ENCODE data around the gene PAPSS2.
"Not testable (repeated sequence)": the region's sequence is repeated elsewhere in the genome, so short reads cannot be mapped to it uniquely, and the experiment has no call there.

The PAPSS2 gene

DNA sequence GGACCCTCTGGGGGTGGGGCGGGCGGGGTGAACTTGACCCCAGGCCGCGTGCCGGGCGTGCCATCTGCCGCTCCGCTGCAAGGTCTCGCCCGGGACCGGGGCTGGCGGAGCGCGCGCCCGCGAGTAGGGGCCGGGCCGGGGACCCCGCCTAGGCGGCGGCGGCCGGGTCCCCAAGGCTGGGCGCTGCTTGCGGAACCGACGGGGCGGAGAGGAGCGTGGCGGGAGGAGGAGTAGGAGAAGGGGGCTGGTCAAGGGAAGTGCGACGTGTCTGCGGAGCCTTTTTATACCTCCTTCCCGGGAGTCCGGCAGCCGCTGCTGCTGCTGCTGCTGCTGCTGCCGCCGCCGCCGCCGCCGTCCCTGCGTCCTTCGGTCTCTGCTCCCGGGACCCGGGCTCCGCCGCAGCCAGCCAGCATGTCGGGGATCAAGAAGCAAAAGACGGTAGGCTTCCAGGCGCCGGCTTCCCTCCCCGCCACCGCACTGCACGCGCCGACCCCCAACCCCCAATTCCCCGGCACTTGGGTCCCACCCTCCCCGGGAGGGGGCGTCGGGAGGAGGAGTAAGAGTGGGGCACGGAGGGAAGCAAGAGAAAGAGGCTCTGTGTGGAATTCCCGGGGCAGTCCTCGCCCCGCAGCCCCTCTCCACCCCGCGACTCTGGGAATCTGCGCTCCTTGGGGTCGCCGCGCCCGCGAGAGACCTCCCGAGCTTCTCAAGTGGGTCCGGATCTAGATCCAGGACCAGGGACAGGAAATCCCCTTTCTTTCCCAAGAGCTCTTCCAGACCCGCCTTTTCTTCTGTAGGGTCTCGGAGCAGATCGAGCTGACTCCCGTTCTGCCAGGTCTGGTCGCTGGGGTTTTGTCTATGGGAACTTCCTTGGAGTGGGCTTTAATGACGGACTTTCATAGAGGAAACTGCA is at the start of gene PAPSS2:
PAPSS2 (plus strand) TSS at position 308 of the 913 bp plus-strand sequence; CDS start at position 412, 104 bp downstream.
- Mint-ChIP-seq H3K36me3 (ENCODE audit: low read depth) (no peaks in the 10 kb centered on the region), H3K4me3 (peak within 1 kb of the TSS; percentile 79), H3K9me3 (no peaks in the 10 kb centered on the region), H3K27ac (no peak within 1 kb of the TSS), H3K4me1 (ENCODE audit: low read depth) (peaks cover 4% of the 10 kb centered on the region), H3K27me3 (ENCODE audit: low read depth) (peaks cover 45% of the 10 kb centered on the region)
- DNase-seq (ENCODE audit: low spot score): no peak

- H3K27ac Mint-ChIP-seq; H3K4me3 Mint-ChIP-seq; H3K4me1 Mint-ChIP-seq (ENCODE audit: low read depth); H3K36me3 Mint-ChIP-seq (ENCODE audit: low read depth); H3K9me3 Mint-ChIP-seq; H3K27me3 Mint-ChIP-seq (ENCODE audit: low read depth); DNase-seq (ENCODE audit: low spot score): not testable (repeated sequence)
These were observed 48.3 kb upstream of the PAPSS2 start for GRCh38 chr10:87611341-87611740.

- Mint-ChIP-seq H3K4me3 (no peak overlapping the region), H3K36me3 (ENCODE audit: low read depth) (no peaks in the 10 kb centered on the region), H3K27me3 (ENCODE audit: low read depth) (no peaks in the 10 kb centered on the region), H3K4me1 (ENCODE audit: low read depth) (no peaks in the 10 kb centered on the region), H3K27ac (no peak overlapping the region), H3K9me3 (peaks cover 5% of the 10 kb centered on the region)
- no peak for DNase-seq (ENCODE audit: low spot score)
These were observed 47.6 kb upstream of the PAPSS2 start for GRCh38 chr10:87612115-87612514.

- DNase-seq (ENCODE audit: low spot score): no peak
- H3K27ac Mint-ChIP-seq: no peak overlapping the region
- no peak overlapping the region for H3K4me3 Mint-ChIP-seq
- H3K9me3 Mint-ChIP-seq: peaks cover 5% of the 10 kb centered on the region
- peaks cover 5% of the 10 kb centered on the region for H3K27me3 Mint-ChIP-seq (ENCODE audit: low read depth)
- H3K36me3 Mint-ChIP-seq (ENCODE audit: low read depth): no peaks in the 10 kb centered on the region
- H3K4me1 Mint-ChIP-seq (ENCODE audit: low read depth): no peaks in the 10 kb centered on the region
These were observed 45.9 kb upstream of the PAPSS2 start for GRCh38 chr10:87613751-87614150.

GRCh38 chr10:87615856-87616255 is 43.8 kb upstream of the PAPSS2 start:
- peaks cover 13% of the 10 kb centered on the region for H3K27me3 Mint-ChIP-seq (ENCODE audit: low read depth)

DNA sequence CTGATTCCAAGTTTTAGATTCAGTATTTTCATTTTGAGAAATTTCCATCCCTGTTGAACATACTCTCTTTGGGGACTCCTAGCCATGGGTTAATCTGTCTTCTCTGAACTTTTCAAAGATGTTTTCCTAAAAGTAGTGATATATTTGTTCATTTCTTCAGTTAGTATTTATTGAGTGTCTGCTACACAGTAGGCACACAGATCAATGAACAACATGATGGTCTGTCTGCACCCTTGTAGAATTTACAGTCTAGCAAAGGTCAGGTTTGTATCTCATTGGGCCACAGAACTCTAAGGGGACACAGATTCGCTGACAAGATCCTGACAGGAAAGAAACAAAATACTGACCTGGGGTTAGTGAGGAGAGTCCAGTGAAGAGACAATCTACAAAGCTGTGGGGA is 42.2 kb upstream of the PAPSS2 start:
- no peak overlapping the region for H3K27ac Mint-ChIP-seq
- no peak overlapping the region for H3K4me3 Mint-ChIP-seq
- H3K27me3 Mint-ChIP-seq (ENCODE audit: low read depth): peaks cover 18% of the 10 kb centered on the region
- H3K9me3 Mint-ChIP-seq: no peaks in the 10 kb centered on the region
- no peaks in the 10 kb centered on the region for H3K36me3 Mint-ChIP-seq (ENCODE audit: low read depth)
- no peaks in the 10 kb centered on the region for H3K4me1 Mint-ChIP-seq (ENCODE audit: low read depth)
- no peak for DNase-seq (ENCODE audit: low spot score)

More at GRCh38 chr10:87615856-87616255, 43.8 kb upstream of the PAPSS2 start:
- H3K9me3 Mint-ChIP-seq: peaks cover 2% of the 10 kb centered on the region
- no peaks in the 10 kb centered on the region for H3K4me1 Mint-ChIP-seq (ENCODE audit: low read depth)
- no peak overlapping the region for H3K27ac Mint-ChIP-seq
- H3K36me3 Mint-ChIP-seq (ENCODE audit: low read depth): no peaks in the 10 kb centered on the region
- DNase-seq (ENCODE audit: low spot score): no peak
- no peak overlapping the region for H3K4me3 Mint-ChIP-seq

GRCh38 chr10:87618566-87619423 is 40.9 kb upstream of the PAPSS2 start:
- no peak for DNase-seq (ENCODE audit: low spot score)
- Mint-ChIP-seq H3K4me3 (no peak overlapping the region), H3K27ac (no peak overlapping the region), H3K9me3 (no peaks in the 10 kb centered on the region), H3K27me3 (ENCODE audit: low read depth) (peaks cover 20% of the 10 kb centered on the region), H3K36me3 (ENCODE audit: low read depth) (no peaks in the 10 kb centered on the region), H3K4me1 (ENCODE audit: low read depth) (no peaks in the 10 kb centered on the region)

GRCh38 chr10:87619705-87620104 is 40.0 kb upstream of the PAPSS2 start:
- Mint-ChIP-seq H3K4me1 (ENCODE audit: low read depth) (no peaks in the 10 kb centered on the region), H3K27ac (no peak overlapping the region), H3K27me3 (ENCODE audit: low read depth) (peaks cover 22% of the 10 kb centered on the region), H3K36me3 (ENCODE audit: low read depth) (no peaks in the 10 kb centered on the region), H3K9me3 (no peaks in the 10 kb centered on the region), H3K4me3 (no peak overlapping the region)
- no peak for DNase-seq (ENCODE audit: low spot score)

DNA sequence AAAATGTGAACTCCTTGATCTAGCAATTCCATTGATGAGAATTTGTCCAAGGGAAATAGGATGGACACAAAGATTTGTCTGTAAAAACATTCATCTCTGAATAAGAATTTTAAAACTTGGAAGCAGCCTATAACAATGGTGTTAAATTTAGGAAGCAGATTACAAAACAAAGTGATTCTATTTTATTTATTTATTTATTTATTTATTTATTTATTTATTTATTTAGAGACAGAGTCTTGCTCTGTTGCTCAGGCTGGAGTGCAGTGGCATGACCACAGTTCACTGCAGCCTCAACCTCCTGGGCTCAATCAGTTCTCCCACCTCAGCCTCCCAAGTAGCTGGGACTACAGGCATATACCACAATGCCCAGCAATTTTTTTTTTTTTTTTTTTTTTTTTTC is 38.2 kb upstream of the PAPSS2 start:
- not testable (repeated sequence) for DNase-seq (ENCODE audit: low spot score); H3K36me3 Mint-ChIP-seq (ENCODE audit: low read depth); H3K27ac Mint-ChIP-seq; H3K4me3 Mint-ChIP-seq; H3K9me3 Mint-ChIP-seq; H3K4me1 Mint-ChIP-seq (ENCODE audit: low read depth)
- peaks cover 22% of the 10 kb centered on the region for H3K27me3 Mint-ChIP-seq (ENCODE audit: low read depth)

- Mint-ChIP-seq H3K36me3 (ENCODE audit: low read depth) (no peaks in the 10 kb centered on the region), H3K27ac (no peak overlapping the region), H3K4me1 (ENCODE audit: low read depth) (no peaks in the 10 kb centered on the region), H3K27me3 (ENCODE audit: low read depth) (peaks cover 22% of the 10 kb centered on the region), H3K9me3 (no peaks in the 10 kb centered on the region), H3K4me3 (no peak overlapping the region)
- DNase-seq (ENCODE audit: low spot score): no peak
These were observed 37.2 kb upstream of the PAPSS2 start for GRCh38 chr10:87622314-87623004.

DNA sequence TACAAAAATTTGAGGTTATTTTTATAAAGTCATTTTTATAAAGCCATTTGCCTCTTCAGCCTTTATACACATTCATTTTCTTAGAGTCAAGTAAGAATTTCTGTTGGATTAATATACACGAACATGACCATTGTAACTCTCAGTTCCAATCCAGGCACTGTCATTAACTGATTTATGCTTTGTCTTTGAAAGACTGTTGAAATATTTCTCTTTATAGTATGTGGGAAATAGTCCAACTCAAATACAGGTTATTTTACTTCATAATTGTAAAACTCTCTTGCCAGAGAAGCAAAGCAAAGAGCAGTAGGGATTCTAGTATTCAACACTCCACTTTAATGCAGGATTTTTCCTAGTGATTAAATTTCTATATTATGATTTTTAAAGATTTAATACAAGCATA is 36.5 kb upstream of the PAPSS2 start:
- no peaks in the 10 kb centered on the region for H3K36me3 Mint-ChIP-seq (ENCODE audit: low read depth)
- DNase-seq (ENCODE audit: low spot score): no peak
- peaks cover 18% of the 10 kb centered on the region for H3K27me3 Mint-ChIP-seq (ENCODE audit: low read depth)
- H3K4me1 Mint-ChIP-seq (ENCODE audit: low read depth): no peaks in the 10 kb centered on the region
- no peak overlapping the region for H3K4me3 Mint-ChIP-seq
- H3K9me3 Mint-ChIP-seq: no peaks in the 10 kb centered on the region
- no peak overlapping the region for H3K27ac Mint-ChIP-seq

DNA sequence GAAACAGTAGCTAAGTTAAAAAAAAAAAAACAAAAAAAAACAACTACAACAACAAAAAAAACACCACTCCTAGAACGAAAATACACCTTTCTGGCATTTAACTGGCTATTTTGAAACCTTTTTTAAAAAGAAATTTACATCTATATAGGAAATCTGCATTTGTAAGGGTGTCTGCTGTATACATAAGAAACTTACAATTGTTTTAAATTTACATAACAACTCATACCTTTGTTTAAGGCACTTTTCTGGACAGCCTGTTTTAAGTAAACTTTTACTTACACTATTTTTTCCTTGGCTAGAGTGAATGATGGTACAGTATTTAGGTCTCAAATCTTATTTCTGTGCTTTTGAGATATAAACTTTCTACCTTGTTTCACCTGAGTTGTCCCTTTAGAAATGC is 34.0 kb upstream of the PAPSS2 start:
- no peak for DNase-seq (ENCODE audit: low spot score)
- H3K27ac Mint-ChIP-seq: no peak overlapping the region
- peaks cover 12% of the 10 kb centered on the region for H3K27me3 Mint-ChIP-seq (ENCODE audit: low read depth)
- no peaks in the 10 kb centered on the region for H3K9me3 Mint-ChIP-seq
- no peaks in the 10 kb centered on the region for H3K4me1 Mint-ChIP-seq (ENCODE audit: low read depth)
- H3K36me3 Mint-ChIP-seq (ENCODE audit: low read depth): no peaks in the 10 kb centered on the region
- H3K4me3 Mint-ChIP-seq: no peak overlapping the region

- Mint-ChIP-seq H3K4me1 (ENCODE audit: low read depth) (no peaks in the 10 kb centered on the region), H3K27me3 (ENCODE audit: low read depth) (peaks cover 4% of the 10 kb centered on the region), H3K36me3 (ENCODE audit: low read depth) (no peaks in the 10 kb centered on the region), H3K4me3 (no peak overlapping the region), H3K27ac (no peak overlapping the region), H3K9me3 (no peaks in the 10 kb centered on the region)
- DNase-seq (ENCODE audit: low spot score): no peak
These were observed 33.2 kb upstream of the PAPSS2 start for GRCh38 chr10:87626422-87626892.
